ENCODE results near the gene CDK13. TPM values are rescaled to one million over a fixed set of nuclear protein-coding genes. Genes with fewer than 3 reads are reported as not detected.

CDK13 gene
- polyA plus RNA-seq, 2 donors, result 17.1 to 23.4 TPM

DNA sequence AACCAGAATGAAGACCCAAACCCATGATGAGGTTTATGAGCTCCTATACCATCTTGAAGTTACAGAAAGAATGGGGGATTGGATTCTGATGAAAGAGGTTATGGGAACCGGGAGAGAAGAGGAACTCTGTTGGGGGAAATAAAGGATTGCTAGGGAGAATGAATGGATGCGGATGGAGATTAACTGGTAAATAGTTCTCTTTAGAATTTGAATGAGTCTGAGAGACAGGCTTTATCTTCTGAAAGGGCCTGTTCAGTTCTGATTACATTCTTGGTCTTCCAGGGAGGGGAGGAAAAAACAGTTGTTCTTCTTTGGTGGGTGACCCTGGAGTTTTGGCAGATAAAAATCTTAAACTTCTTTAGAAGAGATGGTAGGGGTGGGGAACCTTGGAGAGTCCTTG lies 198.6 kb downstream of the CDK13 start:
- Histone ChIP-seq H3K9me3 (ENCODE audit: control insufficient read depth in 2 of 2, insufficient read depth in 1 of 2, low read depth in 1 of 2, low read length in 1 of 2) (no peaks in the 10 kb centered on the region), H3K4me1 (ENCODE audit: control insufficient read depth in 2 of 2, insufficient read depth in 2 of 2, low read length in 1 of 2) (no peaks in the 10 kb centered on the region)
- WGBS, 2 donors, result 90 to 93% methylated on average over 2 of the region's 2 CpGs

More for the DNA sequence above, 198.6 kb downstream of the CDK13 start:
- Histone ChIP-seq H3K36me3 (ENCODE audit: control insufficient read depth in 2 of 2, insufficient read depth in 2 of 2, low read length in 1 of 2) (no peaks in the 10 kb centered on the region), H3K27ac (ENCODE audit: low read depth in 2 of 2, low read length in 1 of 2) (no peak overlapping the region), H3K27me3 (ENCODE audit: control insufficient read depth in 1 of 2, insufficient read depth in 2 of 2, low read length in 2 of 2) (no peaks in the 10 kb centered on the region), H3K4me3 (ENCODE audit: low read depth in 1 of 2, low read length in 2 of 2) (no peak overlapping the region)

Other genes starting within 250 kb of the CDK13 start
- gene MPLKIP, start 184.4 kb downstream of the CDK13 start, polyA plus RNA-seq, result 10 to 100 TPM; 30.5 to 33.4 TPM
- gene SUGCT, start 184.7 kb downstream of the CDK13 start, polyA plus RNA-seq, result 1 to 10 TPM; 1.7 to 2.3 TPM

Measured in esophagus (tissue), 2 donors.